Kidney (tissue), 14 donors: ENCODE results near the gene MTRR. TPM values are rescaled to one million over a fixed set of nuclear protein-coding genes. Genes with fewer than 3 reads are reported as not detected.
A peak's percentile ranks its signal among the peaks of the same experiment; 100 is the strongest.

Source experiments
- DNase-seq, 5 donors: peaks; one replicate each; pipeline ENCODE4 v3.0.0-alpha.2; 2013 to 2020
- FAIRE-seq: peaks from 2 replicates; lab custom pipeline; 2012; peaks lifted over from hg19 to GRCh38; lab: Jason Lieb, UNC
- H3K27ac ChIP-seq, 2 donors: one replicate each; pipeline ENCODE4 v1.7.0; 2013; ENCODE audit warnings: low read depth in 2 of 2, low read length in 2 of 2, inconsistent platforms in 1 of 2
- H3K27me3 ChIP-seq: one replicate; pipeline ENCODE4 v1.7.1; 2013; ENCODE audit warnings: low read length, inconsistent platforms; ENCODE audit not compliant: control insufficient read depth, insufficient read depth
- H3K36me3 ChIP-seq, 3 donors: one replicate each; pipeline versions ENCODE4 v1.7.0 to v1.7.1; 2013; ENCODE audit warnings: low read length in 3 of 3, control low read depth in 1 of 3, inconsistent platforms in 1 of 3; ENCODE audit not compliant: insufficient read depth in 3 of 3, control insufficient read depth in 2 of 3
- H3K4me1 ChIP-seq, 3 donors: one replicate each; pipeline versions ENCODE4 v1.7.0 to v1.7.1; 2013; ENCODE audit warnings: low read length in 3 of 3, inconsistent platforms in 1 of 3, low read depth in 1 of 3; ENCODE audit not compliant: control insufficient read depth in 2 of 3, insufficient read depth in 2 of 3
- H3K4me3 ChIP-seq, 3 donors: one replicate each; pipeline versions ENCODE4 v1.7.0 to v1.8.1; 2013; ENCODE audit warnings: low read length in 3 of 3, control low read depth in 1 of 3, inconsistent platforms in 1 of 3
- H3K9ac ChIP-seq, 3 donors: one replicate each; pipeline versions ENCODE4 v1.7.0 to v1.7.1; 2013; ENCODE audit warnings: low read length in 3 of 3, control low read depth in 1 of 3, inconsistent platforms in 1 of 3
- H3K9me3 ChIP-seq, 3 donors: one replicate each; pipeline versions ENCODE4 v1.7.0 to v1.7.1; 2013; ENCODE audit warnings: low read length in 3 of 3, control low read depth in 1 of 3, inconsistent platforms in 1 of 3; ENCODE audit not compliant: control insufficient read depth in 2 of 3, insufficient read depth in 1 of 3
- CTCF ChIP-seq: IDR thresholded peaks from 3 replicates; pipeline ENCODE4 v1.5.1; 2012; ENCODE audit warnings: mild to moderate bottlenecking, moderate library complexity, borderline replicate concordance; ENCODE audit not compliant: insufficient read depth; ENCODE audit errors: extremely low read depth
- intact Hi-C: fragments of 100-400 bp; cut with DNase I; formaldehyde crosslinking; loops from one replicate; pipeline ENCODE4 v1.11.1; 2022
- polyA plus RNA-seq: library from polyadenylated mRNA; stranded (reverse); fragments of 350-450 nt; fragmentation: Illumina TruSeq; extraction: RNeasy Lipid Tissue Mini Kit (QIAGEN cat#74804); gene quantifications from one replicate; pipeline ENCODE4 v1.2.3, GENCODE V29; 2014; ENCODE audit warnings: low read depth, low replicate concordance; ENCODE audit not compliant: insufficient read depth
- total RNA-seq: library from RNA; stranded (reverse); fragmentation: NEBNext Ultra II Directional; extraction: Animal tissue kit (Norgen Biotek cat#: 25700); gene quantifications from one replicate; pipeline ENCODE4 v1.2.1, GENCODE V29; 2021
- donor health status: control.
- donor health status: control.
- donor health status: control.
- donor health status: control.
- donor health status: control.
- donor health status: DM: yes; HTN: yes; CAD: no.
- donor health status: Normal renal cell carcinoma (clear cell type).

Gene MTRR
- total and polyA plus RNA-seq, 2 donors from 2014 or later: 19.6 to 75.8 TPM

GRCh38 chr5:7852542-7852941 is 16.4 kb upstream of the MTRR start:
- Histone ChIP-seq H3K9me3 (no peaks in the 10 kb centered on the region), H3K27me3 (no peaks in the 10 kb centered on the region), H3K27ac (no peak overlapping the region), H3K4me1 (peaks cover 0 to 8% (median 6%) of the 10 kb centered on the region in 3 donors), H3K4me3 (no peak overlapping the region), H3K9ac (no peak overlapping the region), H3K36me3 (peaks cover 0 to 5% (median 2%) of the 10 kb centered on the region in 3 donors)
- no peak for TF ChIP-seq CTCF
- DNase-seq (no peak), FAIRE-seq (no peak)
- intact Hi-C loops: no loop called here

DNA sequence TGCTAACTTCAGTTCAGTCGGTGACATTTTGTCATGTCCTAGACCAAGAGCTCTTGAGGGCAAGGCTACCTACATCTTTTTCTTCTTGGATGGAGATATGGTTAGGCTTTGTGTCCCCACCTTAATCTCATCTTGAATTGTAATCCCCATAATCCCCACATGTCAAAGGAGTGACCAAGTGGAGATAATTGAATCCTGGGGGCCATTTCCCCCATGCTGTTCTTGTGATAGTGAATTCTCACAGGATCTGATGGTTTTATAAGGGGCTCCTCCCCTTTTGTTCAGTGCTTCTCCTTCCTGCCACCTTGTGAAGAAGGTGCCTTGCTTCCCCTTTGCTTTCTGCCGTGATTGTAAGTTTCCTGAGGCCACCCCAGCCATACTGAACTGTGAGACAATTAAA is 16.0 kb upstream of the MTRR start:
- Histone ChIP-seq H3K36me3 (peaks cover 2 to 7% (median 6%) of the 10 kb centered on the region in 3 donors), H3K27ac (no peak overlapping the region)

DNA sequence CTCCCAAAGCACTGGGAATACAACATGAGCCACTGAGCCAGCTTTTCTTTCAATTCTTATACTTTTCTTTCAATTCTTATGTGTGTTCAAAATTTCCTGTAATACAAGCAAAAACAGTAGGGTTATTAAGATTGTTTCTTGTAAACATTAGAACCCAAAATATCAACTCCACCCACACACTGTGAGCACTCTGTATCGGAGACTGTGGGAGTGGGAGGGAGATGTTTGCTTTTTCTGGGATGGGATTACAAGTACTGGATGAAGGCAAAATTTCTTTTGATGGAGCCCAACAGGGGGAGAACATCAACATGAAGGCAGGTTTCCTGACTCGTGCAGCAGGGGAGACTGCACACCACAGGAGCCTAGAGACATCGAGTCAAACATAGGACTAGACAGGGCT is 13.3 kb upstream of the MTRR start:
- TF ChIP-seq CTCF: no peak
- peaks cover 4 to 12% (median 6%) of the 10 kb centered on the region in 3 donors for H3K36me3 ChIP-seq
- peaks cover 0 to 7% (median 0%) of the 10 kb centered on the region in 3 donors for H3K4me1 ChIP-seq
- FAIRE-seq (no peak), DNase-seq (no peak)
- H3K9me3 ChIP-seq: no peaks in the 10 kb centered on the region
- H3K27me3 ChIP-seq: no peaks in the 10 kb centered on the region
- H3K9ac ChIP-seq: no peak overlapping the region
- H3K27ac ChIP-seq: no peak overlapping the region
- H3K4me3 ChIP-seq: no peak overlapping the region
- intact Hi-C loops: no loop called here

More for the DNA sequence above, 16.0 kb upstream of the MTRR start:
- Histone ChIP-seq H3K4me1 (peaks cover 0 to 8% (median 6%) of the 10 kb centered on the region in 3 donors), H3K27me3 (no peaks in the 10 kb centered on the region), H3K9ac (no peak overlapping the region), H3K4me3 (no peak overlapping the region), H3K9me3 (no peaks in the 10 kb centered on the region)
- DNase-seq (no peak), FAIRE-seq (no peak)
- intact Hi-C loops: no loop called here
- TF ChIP-seq CTCF: no peak

DNA sequence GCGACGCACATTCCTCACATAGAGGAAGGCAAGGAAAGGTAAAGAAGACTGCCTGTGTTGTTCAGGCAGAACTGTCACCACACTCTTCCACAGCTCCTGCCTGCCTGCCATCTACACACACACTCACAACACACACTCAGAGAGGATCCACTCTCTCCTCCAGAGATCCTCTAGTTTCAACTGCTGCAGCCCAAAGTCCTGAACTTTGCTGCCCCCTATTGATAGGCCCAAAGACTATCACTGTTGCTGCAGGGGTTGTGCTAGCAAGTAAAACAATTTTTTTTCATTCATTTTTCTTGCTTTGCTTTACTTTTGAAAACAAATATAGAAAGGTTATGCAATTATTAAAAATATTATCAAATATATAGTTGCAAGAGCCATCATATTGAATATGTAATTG is 12.1 kb upstream of the MTRR start:
- Histone ChIP-seq H3K4me1 (peaks cover 0 to 2% (median 0%) of the 10 kb centered on the region in 3 donors), H3K36me3 (peaks cover 4 to 12% (median 10%) of the 10 kb centered on the region in 3 donors), H3K9ac (no peak overlapping the region), H3K27me3 (no peaks in the 10 kb centered on the region), H3K27ac (no peak overlapping the region), H3K9me3 (no peaks in the 10 kb centered on the region), H3K4me3 (no peak overlapping the region)
- peak; percentile 62 for TF ChIP-seq CTCF
- intact Hi-C loops: no loop called here
- peak in 3 of 5 donors; percentile 41 to 68 (median 57) for DNase-seq
- FAIRE-seq: no peak
